ENCODE data around the gene FBXO9.

The FBXO9 gene

GRCh38 chr6:53142810-53143209 lies 77.6 kb downstream of the FBXO9 start:
- Histone ChIP-seq H3K79me2 (ENCODE audit: insufficient read depth, low read length) (no peaks in the 10 kb centered on the region), H3F3A (ENCODE audit: insufficient read depth) (no peaks in the 10 kb centered on the region), H3K9ac (ENCODE audit: low read length) (no peak overlapping the region), H3K27ac (ENCODE audit: low read depth, low read length) (no peak overlapping the region), H3K9me3 (ENCODE audit: insufficient read depth, low read length) (no peaks in the 10 kb centered on the region), H4K20me1 (ENCODE audit: low read depth, low read length) (no peaks in the 10 kb centered on the region), H3K27me3 (ENCODE audit: low read length) (no peaks in the 10 kb centered on the region), H3K9me2 (replicated peaks; ENCODE audit: insufficient read depth, low read length) (no peaks in the 10 kb centered on the region), H3K36me3 (ENCODE audit: low read length) (no peaks in the 10 kb centered on the region), H3K4me2 (ENCODE audit: low read depth, low read length, poor library complexity, severe bottlenecking) (no peak overlapping the region), H2AFZ (ENCODE audit: low read depth, low read length, severe bottlenecking) (no peak overlapping the region), H3K4me3 (ENCODE audit: insufficient read depth, low read length, poor library complexity, severe bottlenecking) (no peak overlapping the region)
- TF ChIP-seq EZH2phosphoT487 (conservative IDR thresholded peaks at IDR 0.05; ENCODE audit: low read length): no peak
- TF ChIP-seq, protein P1, sequence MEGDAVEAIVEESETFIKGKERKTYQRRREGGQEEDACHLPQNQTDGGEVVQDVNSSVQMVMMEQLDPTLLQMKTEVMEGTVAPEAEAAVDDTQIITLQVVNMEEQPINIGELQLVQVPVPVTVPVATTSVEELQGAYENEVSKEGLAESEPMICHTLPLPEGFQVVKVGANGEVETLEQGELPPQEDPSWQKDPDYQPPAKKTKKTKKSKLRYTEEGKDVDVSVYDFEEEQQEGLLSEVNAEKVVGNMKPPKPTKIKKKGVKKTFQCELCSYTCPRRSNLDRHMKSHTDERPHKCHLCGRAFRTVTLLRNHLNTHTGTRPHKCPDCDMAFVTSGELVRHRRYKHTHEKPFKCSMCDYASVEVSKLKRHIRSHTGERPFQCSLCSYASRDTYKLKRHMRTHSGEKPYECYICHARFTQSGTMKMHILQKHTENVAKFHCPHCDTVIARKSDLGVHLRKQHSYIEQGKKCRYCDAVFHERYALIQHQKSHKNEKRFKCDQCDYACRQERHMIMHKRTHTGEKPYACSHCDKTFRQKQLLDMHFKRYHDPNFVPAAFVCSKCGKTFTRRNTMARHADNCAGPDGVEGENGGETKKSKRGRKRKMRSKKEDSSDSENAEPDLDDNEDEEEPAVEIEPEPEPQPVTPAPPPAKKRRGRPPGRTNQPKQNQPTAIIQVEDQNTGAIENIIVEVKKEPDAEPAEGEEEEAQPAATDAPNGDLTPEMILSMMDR (IDR thresholded peaks at IDR 0.05; ENCODE audit: insufficient read depth, low read length, poor library complexity, severe bottlenecking): no peak

DNA sequence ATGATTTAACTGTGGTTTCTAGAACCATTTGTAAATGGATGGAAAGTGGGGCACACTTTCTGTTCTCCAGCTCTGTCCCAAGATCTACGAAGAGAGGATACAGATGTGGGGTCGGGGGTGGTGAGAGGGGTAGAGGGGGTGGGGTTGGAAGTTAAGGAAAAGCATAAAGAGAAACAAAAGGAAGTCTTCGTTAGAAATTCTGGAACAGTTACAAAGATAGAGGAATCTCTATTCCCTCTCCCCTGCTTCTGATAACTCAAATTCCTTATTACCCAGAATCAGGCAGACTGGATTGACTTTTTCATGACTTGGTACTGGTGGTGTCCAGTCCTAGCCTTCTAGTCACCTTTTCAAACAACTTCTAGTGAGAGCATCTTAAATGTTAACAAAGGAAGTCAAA lies 78.5 kb downstream of the FBXO9 start:
- Histone ChIP-seq H3K9ac (ENCODE audit: low read length) (no peak overlapping the region), H3K4me3 (ENCODE audit: insufficient read depth, low read length, poor library complexity, severe bottlenecking) (no peak overlapping the region), H3K27ac (ENCODE audit: low read depth, low read length) (no peak overlapping the region), H4K20me1 (ENCODE audit: low read depth, low read length) (no peaks in the 10 kb centered on the region), H3K9me3 (ENCODE audit: insufficient read depth, low read length) (no peaks in the 10 kb centered on the region), H3K79me2 (ENCODE audit: insufficient read depth, low read length) (no peaks in the 10 kb centered on the region), H3K4me2 (ENCODE audit: low read depth, low read length, poor library complexity, severe bottlenecking) (no peak overlapping the region), H3K27me3 (ENCODE audit: low read length) (no peaks in the 10 kb centered on the region), H2AFZ (ENCODE audit: low read depth, low read length, severe bottlenecking) (no peak overlapping the region), H3F3A (ENCODE audit: insufficient read depth) (no peaks in the 10 kb centered on the region), H3K36me3 (ENCODE audit: low read length) (no peaks in the 10 kb centered on the region), H3K9me2 (replicated peaks; ENCODE audit: insufficient read depth, low read length) (no peaks in the 10 kb centered on the region)
- no peak for TF ChIP-seq EZH2phosphoT487 (conservative IDR thresholded peaks at IDR 0.05; ENCODE audit: low read length)
- TF ChIP-seq, protein P1 (IDR thresholded peaks at IDR 0.05; ENCODE audit: insufficient read depth, low read length, poor library complexity, severe bottlenecking): no peak

DNA sequence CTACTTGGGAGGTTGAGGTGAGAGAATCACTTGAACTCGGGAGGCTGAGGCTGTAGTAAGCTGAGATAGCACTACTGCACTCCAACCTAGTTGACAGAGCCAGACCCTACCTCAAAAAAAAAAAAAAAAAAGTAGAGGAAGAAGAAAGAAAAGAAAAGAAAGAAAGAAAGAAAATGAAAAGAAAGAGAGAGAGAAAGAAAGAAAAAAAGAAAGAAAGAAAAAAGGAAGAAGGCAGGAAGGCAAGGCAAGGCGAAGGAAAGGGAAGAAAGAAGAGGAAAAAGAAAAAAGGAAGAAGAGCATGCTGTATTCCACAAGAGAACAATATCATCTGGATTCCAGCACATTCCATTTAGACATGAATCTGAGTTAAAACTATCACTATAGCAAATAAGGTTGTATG lies 79.6 kb downstream of the FBXO9 start:
- no peaks in the 10 kb centered on the region for H3K79me2 ChIP-seq (ENCODE audit: insufficient read depth, low read length)
- no peaks in the 10 kb centered on the region for H3K9me3 ChIP-seq (ENCODE audit: insufficient read depth, low read length)
- no peaks in the 10 kb centered on the region for H3K27me3 ChIP-seq (ENCODE audit: low read length)
- no peaks in the 10 kb centered on the region for H4K20me1 ChIP-seq (ENCODE audit: low read depth, low read length)
- H3K36me3 ChIP-seq (ENCODE audit: low read length): no peaks in the 10 kb centered on the region
- no peak for TF ChIP-seq EZH2phosphoT487 (conservative IDR thresholded peaks at IDR 0.05; ENCODE audit: low read length)
- TF ChIP-seq, protein P1 (IDR thresholded peaks at IDR 0.05; ENCODE audit: insufficient read depth, low read length, poor library complexity, severe bottlenecking): no peak
- no peaks in the 10 kb centered on the region for H3K9me2 ChIP-seq (replicated peaks; ENCODE audit: insufficient read depth, low read length)
- H3K4me2 ChIP-seq (ENCODE audit: low read depth, low read length, poor library complexity, severe bottlenecking): no peak overlapping the region
- H3F3A ChIP-seq (ENCODE audit: insufficient read depth): no peaks in the 10 kb centered on the region
- H2AFZ ChIP-seq (ENCODE audit: low read depth, low read length, severe bottlenecking): no peak overlapping the region
- no peak overlapping the region for H3K27ac ChIP-seq (ENCODE audit: low read depth, low read length)
- H3K4me3 ChIP-seq (ENCODE audit: insufficient read depth, low read length, poor library complexity, severe bottlenecking): no peak overlapping the region
- H3K9ac ChIP-seq (ENCODE audit: low read length): no peak overlapping the region
